GM12872 (cell line): ENCODE data around the gene PDAP1.

Source experiments
- CTCF ChIP-seq: IDR thresholded peaks from 3 replicates; pipeline ENCODE4 v1.5.1; 2011; ENCODE audit warnings: low read depth, mild to moderate bottlenecking, low read length, moderate library complexity; ENCODE audit not compliant: insufficient read depth

Gene PDAP1

GRCh38 chr7:99355098-99355497 lies 53.3 kb downstream of the PDAP1 start:
- TF ChIP-seq CTCF: no peak

- TF ChIP-seq CTCF: no peak
These were observed 56.1 kb downstream of the PDAP1 start for GRCh38 chr7:99352247-99352646.
